ENCODE results near the gene APBA2. TPM values are rescaled to one million over a fixed set of nuclear protein-coding genes. Genes with fewer than 3 reads are reported as not detected.
A peak's percentile ranks its signal among the peaks of the same experiment; 100 is the strongest.

Gene APBA2
- total RNA-seq, 1 donor from 2014 or later, result 51.4 TPM

- Histone ChIP-seq H3K36me3 (ENCODE audit: control insufficient read depth, insufficient read depth, low read length) (peaks cover 1% of the 10 kb centered on the region), H3K4me3 (ENCODE audit: low read depth, low read length) (no peak overlapping the region), H3K27me3 (ENCODE audit: control insufficient read depth, insufficient read depth, low read length) (peaks cover 2% of the 10 kb centered on the region)
- no peak for DNase-seq (ENCODE audit: low read depth)
- no peak for TF ChIP-seq CTCF (IDR thresholded peaks at IDR 0.05; ENCODE audit: insufficient read depth, low read length, poor library complexity, severe bottlenecking)
Measured at GRCh38 chr15:29110733-29111132, 225.0 kb downstream of the APBA2 start.

GRCh38 chr15:29111705-29112281, 226.0 kb downstream of the APBA2 start:
- no peak for DNase-seq (ENCODE audit: low read depth)
- no peak for TF ChIP-seq CTCF (IDR thresholded peaks at IDR 0.05; ENCODE audit: insufficient read depth, low read length, poor library complexity, severe bottlenecking)
- peaks cover 2% of the 10 kb centered on the region for H3K27me3 ChIP-seq (ENCODE audit: control insufficient read depth, insufficient read depth, low read length)
- H3K4me3 ChIP-seq (ENCODE audit: low read depth, low read length), result no peak overlapping the region
- peaks cover 1% of the 10 kb centered on the region for H3K36me3 ChIP-seq (ENCODE audit: control insufficient read depth, insufficient read depth, low read length)

- DNase-seq (ENCODE audit: low read depth), result no peak
- Histone ChIP-seq H3K27me3 (ENCODE audit: control insufficient read depth, insufficient read depth, low read length) (peaks cover 2% of the 10 kb centered on the region), H3K36me3 (ENCODE audit: control insufficient read depth, insufficient read depth, low read length) (peaks cover 1% of the 10 kb centered on the region), H3K4me3 (ENCODE audit: low read depth, low read length) (no peak overlapping the region)
- no peak for TF ChIP-seq CTCF (IDR thresholded peaks at IDR 0.05; ENCODE audit: insufficient read depth, low read length, poor library complexity, severe bottlenecking)
Measured at GRCh38 chr15:29113336-29114220, 227.8 kb downstream of the APBA2 start.

GRCh38 chr15:29114221-29115092, 228.7 kb downstream of the APBA2 start:
- Histone ChIP-seq H3K4me3 (ENCODE audit: low read depth, low read length) (no peak overlapping the region), H3K27me3 (ENCODE audit: control insufficient read depth, insufficient read depth, low read length) (peaks cover 2% of the 10 kb centered on the region), H3K36me3 (ENCODE audit: control insufficient read depth, insufficient read depth, low read length) (no peaks in the 10 kb centered on the region)
- no peak for TF ChIP-seq CTCF (IDR thresholded peaks at IDR 0.05; ENCODE audit: insufficient read depth, low read length, poor library complexity, severe bottlenecking)
- DNase-seq (ENCODE audit: low read depth), result no peak

- no peaks in the 10 kb centered on the region for H3K36me3 ChIP-seq (ENCODE audit: control insufficient read depth, insufficient read depth, low read length)
- peak overlapping the region; percentile 30 for H3K4me3 ChIP-seq (ENCODE audit: low read depth, low read length)
- peak; percentile 65 for TF ChIP-seq CTCF (IDR thresholded peaks at IDR 0.05; ENCODE audit: insufficient read depth, low read length, poor library complexity, severe bottlenecking)
- no peak for DNase-seq (ENCODE audit: low read depth)
- H3K27me3 ChIP-seq (ENCODE audit: control insufficient read depth, insufficient read depth, low read length), result peaks cover 2% of the 10 kb centered on the region
Measured at GRCh38 chr15:29115093-29115991, 229.6 kb downstream of the APBA2 start.
